Breast epithelium (tissue), 3 donors: ENCODE data around the gene HABP4.

Source experiments
- POLR2AphosphoS5 ChIP-seq, 3 donors: sonication (generic); formaldehyde crosslinking; IDR thresholded peaks; one replicate each; pipeline ENCODE4 v1.6.1; 2017; ENCODE audit warnings: antibody characterized with exemption in 3 of 3
- TF ChIP-seq, protein P1 (sequence below), 3 donors: fragments of 450-650 bp; IDR thresholded peaks; one replicate each; pipeline ENCODE4 v1.5.1; 2016 to 2017; ENCODE audit warnings: antibody characterized with exemption in 3 of 3, mild to moderate bottlenecking in 3 of 3, moderate library complexity in 3 of 3

DNA sequence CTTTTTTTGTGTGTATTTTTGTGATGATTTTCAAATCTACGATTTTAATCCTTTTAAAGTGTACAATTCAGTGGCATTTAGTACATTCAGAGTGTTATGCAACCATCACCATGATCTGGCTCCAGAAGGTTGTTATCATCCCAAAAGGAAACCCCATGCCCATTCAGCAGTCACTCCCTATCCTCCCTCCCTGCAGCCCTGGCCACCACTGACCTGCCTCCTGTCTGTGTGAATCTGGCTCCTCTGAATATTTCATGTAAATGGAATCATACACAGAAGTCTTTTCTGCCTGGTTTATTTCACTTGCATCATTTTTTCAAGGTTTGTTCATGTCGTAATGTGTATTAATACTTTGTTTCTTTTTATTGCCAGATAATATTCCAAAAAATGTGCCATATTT is 32.5 kb downstream of the HABP4 start:
- no peak for TF ChIP-seq POLR2AphosphoS5 (IDR thresholded peaks at IDR 0.05)
- TF ChIP-seq, protein P1, sequence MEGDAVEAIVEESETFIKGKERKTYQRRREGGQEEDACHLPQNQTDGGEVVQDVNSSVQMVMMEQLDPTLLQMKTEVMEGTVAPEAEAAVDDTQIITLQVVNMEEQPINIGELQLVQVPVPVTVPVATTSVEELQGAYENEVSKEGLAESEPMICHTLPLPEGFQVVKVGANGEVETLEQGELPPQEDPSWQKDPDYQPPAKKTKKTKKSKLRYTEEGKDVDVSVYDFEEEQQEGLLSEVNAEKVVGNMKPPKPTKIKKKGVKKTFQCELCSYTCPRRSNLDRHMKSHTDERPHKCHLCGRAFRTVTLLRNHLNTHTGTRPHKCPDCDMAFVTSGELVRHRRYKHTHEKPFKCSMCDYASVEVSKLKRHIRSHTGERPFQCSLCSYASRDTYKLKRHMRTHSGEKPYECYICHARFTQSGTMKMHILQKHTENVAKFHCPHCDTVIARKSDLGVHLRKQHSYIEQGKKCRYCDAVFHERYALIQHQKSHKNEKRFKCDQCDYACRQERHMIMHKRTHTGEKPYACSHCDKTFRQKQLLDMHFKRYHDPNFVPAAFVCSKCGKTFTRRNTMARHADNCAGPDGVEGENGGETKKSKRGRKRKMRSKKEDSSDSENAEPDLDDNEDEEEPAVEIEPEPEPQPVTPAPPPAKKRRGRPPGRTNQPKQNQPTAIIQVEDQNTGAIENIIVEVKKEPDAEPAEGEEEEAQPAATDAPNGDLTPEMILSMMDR (IDR thresholded peaks at IDR 0.05): no peak
